ENCODE data around the gene ACTR6.

Gene ACTR6

DNA sequence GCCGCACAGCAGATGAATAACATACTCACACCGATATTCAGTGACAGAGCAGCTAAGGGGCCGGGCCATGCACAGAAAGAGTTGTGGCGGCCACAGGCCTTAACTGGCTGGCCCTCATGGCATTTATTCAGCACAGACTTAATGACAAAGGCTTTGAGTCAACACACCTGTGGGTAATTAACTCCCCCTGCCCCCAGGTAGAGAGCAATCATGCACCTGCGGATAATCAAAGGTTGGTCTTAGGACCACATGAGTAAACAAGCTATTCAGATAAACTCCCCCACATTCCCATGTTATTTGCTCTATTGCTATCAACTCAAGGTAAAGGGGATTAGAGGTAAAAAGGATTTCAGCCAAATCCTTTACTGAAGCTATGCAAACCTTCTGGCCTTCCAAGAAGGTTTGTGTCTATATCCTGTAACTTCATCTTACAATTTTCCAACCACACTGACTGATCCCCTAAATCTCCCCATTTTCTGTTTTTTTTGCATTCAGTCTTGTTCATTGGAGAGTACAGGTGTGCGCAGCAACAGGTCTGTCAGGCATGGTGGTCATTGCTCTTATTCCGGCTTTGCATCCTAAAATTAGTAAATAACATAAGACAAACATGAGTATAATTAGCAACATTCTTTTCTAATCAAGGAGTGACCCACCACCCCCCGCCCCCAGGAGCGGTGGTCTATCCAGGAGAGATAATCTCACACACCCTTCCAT, 41.1 kb upstream of the ACTR6 start:
- TF ChIP-seq, protein P1, sequence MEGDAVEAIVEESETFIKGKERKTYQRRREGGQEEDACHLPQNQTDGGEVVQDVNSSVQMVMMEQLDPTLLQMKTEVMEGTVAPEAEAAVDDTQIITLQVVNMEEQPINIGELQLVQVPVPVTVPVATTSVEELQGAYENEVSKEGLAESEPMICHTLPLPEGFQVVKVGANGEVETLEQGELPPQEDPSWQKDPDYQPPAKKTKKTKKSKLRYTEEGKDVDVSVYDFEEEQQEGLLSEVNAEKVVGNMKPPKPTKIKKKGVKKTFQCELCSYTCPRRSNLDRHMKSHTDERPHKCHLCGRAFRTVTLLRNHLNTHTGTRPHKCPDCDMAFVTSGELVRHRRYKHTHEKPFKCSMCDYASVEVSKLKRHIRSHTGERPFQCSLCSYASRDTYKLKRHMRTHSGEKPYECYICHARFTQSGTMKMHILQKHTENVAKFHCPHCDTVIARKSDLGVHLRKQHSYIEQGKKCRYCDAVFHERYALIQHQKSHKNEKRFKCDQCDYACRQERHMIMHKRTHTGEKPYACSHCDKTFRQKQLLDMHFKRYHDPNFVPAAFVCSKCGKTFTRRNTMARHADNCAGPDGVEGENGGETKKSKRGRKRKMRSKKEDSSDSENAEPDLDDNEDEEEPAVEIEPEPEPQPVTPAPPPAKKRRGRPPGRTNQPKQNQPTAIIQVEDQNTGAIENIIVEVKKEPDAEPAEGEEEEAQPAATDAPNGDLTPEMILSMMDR (IDR thresholded peaks at IDR 0.05): no peak

DNA sequence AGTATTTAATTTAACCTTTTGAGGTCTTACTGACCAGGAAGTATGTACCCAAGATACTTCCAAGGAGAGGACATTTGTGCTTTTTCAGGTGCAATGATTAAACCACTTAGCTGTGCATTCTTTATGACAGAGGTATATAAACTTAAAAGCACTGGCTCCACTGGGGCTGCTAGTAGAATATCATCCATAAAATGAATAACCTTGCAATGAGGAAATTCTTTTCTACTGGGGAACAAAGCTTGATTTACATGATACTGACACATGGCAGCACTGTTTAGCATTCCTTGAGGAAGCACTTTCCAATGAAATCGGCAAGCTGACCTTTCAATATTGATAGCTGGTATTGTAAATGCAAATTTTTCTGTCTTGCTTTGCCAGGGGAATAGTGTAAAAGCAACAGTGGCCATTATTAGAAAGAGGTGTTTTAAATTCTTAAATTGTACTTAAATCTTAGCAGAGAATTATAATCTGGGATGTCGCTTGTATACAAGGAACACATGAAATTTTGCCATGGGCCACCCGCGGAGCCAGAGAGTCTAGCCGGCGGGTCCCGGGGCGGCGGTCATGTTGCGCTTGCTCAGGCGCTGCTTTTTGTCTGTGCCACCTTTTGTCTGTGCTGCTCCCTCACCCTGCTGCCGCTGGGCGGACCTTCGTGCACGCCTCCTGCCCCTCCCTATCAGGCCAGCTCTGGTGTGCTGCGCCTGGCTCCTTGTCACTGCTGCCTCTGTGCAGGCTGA, 37.0 kb upstream of the ACTR6 start:
- TF ChIP-seq, protein P1 (IDR thresholded peaks at IDR 0.05): no peak; the same call in 1 of the 2 replicates

DNA sequence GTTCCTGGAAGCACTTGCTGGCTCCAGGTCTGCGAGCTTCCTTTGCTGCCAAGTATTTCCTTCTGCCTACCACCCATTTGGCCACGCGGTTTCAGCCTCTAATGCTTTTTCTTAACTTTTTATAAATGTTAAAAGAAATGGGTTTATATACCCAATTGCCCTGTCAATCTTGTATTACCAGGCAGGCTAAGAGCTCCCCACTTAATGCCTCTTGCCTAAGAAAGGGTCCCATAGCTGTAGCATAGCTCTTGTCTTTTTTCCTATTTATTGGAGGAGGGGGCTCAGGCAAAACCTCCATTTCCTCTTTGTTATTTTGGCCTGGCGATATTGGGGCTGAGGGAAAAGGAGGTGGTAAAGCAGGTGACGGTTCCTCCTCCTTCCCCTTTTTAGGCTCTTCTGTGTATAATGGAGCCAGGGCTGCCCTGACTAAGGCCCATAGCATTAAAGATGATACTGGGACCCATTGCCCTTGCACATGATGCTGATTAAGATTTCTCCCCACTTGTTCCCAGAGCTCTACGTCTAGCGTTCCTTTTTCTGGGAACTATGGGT, 36.4 kb upstream of the ACTR6 start:
- TF ChIP-seq, protein P1 (IDR thresholded peaks at IDR 0.05): no peak

DNA sequence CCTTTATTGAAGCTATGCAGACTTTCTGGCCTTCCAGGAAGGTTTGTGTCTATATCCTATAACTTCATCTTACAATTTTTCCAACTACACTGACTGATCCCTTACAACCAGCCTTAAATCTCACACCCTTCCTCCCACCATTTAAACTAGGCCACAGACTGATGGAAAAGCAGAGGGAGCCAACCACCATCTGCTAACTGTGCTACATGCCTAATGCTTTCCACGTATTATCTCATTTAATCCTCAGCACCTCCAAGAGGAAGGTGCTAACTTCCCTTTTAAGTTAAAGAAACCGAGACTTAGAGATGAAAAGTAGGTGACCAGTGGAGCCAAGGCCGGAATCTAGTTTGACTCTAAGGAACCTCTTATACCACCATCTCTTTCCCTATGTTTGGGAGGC, 35.3 kb upstream of the ACTR6 start:
- TF ChIP-seq, protein P1 (IDR thresholded peaks at IDR 0.05): no peak

DNA sequence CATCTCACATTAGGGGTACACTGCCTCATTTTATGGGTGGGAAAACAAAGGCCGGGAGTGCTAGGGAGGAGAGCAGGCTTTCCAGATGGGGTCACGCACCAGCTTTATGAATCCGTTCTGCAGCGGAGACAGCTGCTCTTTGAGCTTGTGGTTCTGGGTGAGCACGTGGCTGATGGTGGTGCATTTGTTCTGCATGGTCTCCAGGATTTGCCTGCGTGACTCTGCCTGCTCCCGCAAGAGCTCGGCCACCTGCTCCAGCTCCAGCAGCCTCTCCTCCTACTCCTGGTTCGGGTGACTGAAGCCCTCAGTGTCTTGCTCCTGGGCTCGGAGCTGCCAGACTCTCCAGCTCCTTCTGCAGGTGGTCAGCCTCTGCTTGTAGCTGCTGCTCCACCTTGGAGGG, 34.4 kb upstream of the ACTR6 start:
- TF ChIP-seq, protein P1 (IDR thresholded peaks at IDR 0.05): no peak

DNA sequence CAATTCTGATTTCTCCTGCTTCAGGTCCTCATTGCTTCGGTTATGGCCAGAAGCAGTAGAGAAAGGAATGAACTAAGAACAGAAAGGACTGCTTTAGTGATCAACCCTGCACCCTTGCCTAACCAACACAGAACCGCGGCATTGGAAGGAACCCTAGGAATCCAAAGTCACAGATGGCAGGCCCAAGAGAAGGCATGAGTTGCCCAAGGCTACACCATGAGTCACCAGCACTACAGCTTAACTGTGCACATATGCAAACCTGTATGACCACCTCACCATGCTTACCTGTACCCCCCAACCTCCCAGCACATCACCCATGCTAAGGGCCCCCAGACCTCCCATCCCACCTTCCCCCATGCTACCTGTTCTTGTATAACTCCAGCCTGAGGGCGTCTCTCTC, 32.1 kb upstream of the ACTR6 start:
- TF ChIP-seq, protein P1 (IDR thresholded peaks at IDR 0.05): no peak

DNA sequence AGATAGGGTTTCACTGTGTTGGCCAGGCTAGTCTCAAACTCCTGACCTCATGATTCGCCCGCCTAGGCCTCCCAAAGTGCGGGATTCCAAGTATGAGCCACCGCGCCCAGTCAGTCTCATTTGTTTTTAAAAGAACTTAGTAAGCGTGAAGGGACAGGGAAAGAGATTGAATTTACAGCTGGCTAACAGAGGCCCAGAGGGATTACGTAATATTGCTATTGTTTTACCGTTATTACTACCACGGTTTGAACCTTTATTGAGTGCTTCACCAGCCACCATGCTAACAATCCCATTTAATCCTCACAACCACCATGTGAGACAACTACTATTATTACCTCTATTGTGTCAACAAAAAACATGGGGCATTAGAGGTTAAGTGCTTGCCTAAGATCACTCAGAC, 31.3 kb upstream of the ACTR6 start:
- TF ChIP-seq, protein P1 (IDR thresholded peaks at IDR 0.05): no peak
